H7 (cell line): Measurements from ENCODE around the gene UBP1. TPM values are rescaled to one million over a fixed set of nuclear protein-coding genes. Genes with fewer than 3 reads are reported as not detected.
"Not testable (repeated sequence)": the region's sequence is repeated elsewhere in the genome, so short reads cannot be mapped to it uniquely, and the experiment has no call there.

Source experiments
- DNase-seq: peaks from one replicate; pipeline ENCODE4 v3.0.0; 2012
- H3K27me3 ChIP-seq: 2 replicates; pipeline ENCODE4 v1.6.0; 2011; ENCODE audit warnings: mild to moderate bottlenecking, low read length; ENCODE audit not compliant: control insufficient read depth, insufficient read depth
- H3K36me3 ChIP-seq: replicated peaks from 2 replicates; pipeline ENCODE4 v1.5.1; 2011; ENCODE audit warnings: low read length; ENCODE audit not compliant: control insufficient read depth, insufficient read depth
- H3K4me3 ChIP-seq: 2 replicates; pipeline ENCODE4 v1.5.1; 2011; ENCODE audit warnings: low read depth, mild to moderate bottlenecking, control low read depth, low read length, moderate library complexity; ENCODE audit not compliant: insufficient read depth
- total RNA-seq: library from RNA; depleted of rRNA; stranded (reverse); fragments of >200 nt; shearing (Covaris generic); gene quantifications from 2 replicates; pipeline ENCODE4 v1.2.3, GENCODE V29; 2014

UBP1 gene
- total RNA-seq, 1 experiment from 2014 or later, result 31.8 TPM

DNA sequence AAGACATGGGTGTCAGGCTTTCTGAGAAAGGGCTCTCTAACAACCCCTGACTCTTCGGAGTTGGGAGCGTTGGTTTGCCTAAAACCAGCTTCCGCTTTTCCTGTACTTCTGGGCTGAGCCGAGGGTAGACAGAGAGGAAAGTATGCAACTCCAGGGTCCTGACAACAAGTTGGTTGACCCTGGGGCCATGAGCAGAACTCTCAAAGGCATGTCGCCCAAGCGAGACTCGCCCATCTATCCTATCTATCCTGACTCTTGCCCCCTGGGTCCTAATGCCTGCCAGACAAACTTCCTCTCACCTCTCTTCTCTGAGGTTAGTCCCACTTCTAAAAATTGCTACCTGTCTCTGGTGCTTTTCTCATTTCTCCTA, 7.0 kb upstream of the UBP1 start:
- H3K4me3 ChIP-seq, result peak overlapping the region; percentile 64
- not testable (repeated sequence) for H3K36me3 ChIP-seq, DNase-seq, H3K27me3 ChIP-seq

DNA sequence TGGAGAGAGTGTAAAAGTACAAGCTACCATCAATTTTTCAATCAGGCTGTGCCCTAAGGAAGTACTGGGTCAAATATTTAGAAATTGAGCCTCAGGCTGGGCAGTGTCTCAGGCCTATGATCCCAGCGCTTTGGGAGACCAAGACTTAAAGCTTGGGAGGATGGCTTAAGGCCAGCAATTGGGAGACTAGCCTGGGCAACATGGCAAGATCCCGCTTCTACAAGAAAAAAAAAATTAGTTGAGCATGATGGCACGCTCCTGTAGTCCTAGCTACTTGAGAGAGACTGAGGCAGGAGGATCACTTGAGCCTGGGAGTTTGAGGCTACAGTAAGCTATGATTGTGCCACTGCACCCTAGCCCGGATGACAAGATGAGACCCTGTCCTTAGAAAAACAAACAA, 2.0 kb upstream of the UBP1 start:
- Histone ChIP-seq H3K27me3 (no peaks in the 10 kb centered on the region), H3K4me3 (no peak overlapping the region), H3K36me3 (no peaks in the 10 kb centered on the region)
- DNase-seq, result no peak

DNA sequence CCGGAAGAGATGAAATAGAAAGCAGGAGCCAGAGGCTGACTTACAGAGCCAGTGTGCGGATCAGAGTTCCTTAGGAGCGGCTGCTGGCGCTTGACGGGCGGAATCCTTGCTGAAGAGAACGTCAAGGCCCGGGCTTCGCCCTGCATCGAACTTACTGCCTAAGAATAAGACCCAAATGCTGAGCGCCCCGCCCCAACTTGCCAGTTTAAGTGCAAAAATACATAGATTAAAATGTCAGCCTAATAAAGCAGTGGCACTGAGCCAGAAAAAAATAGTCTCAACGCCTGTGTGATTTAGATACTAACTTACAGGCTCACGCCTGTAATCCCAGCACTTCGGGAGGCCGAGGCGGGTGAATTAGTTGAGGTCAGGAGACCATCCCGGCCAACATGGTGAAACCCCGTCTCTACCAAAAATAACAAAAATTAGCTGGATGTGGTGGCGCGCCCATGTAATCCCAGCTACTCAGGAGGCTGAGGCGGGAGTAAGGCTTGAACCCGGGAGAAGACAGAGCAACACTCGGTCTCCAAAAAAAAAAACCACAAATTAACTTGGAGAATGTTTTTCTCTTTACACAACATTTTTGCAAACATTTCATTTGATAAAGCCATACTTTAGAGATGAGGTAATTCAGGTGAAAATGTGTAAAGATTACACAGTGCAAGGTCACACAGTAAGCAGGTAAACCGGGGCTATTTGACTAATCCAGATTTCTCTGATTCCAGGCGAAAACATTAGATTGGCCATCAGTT, 1.2 kb upstream of the UBP1 start:
- DNase-seq, result no peak
- Histone ChIP-seq H3K36me3 (no peaks in the 10 kb centered on the region), H3K27me3 (no peaks in the 10 kb centered on the region), H3K4me3 (peak overlapping the region; percentile 96)

DNA sequence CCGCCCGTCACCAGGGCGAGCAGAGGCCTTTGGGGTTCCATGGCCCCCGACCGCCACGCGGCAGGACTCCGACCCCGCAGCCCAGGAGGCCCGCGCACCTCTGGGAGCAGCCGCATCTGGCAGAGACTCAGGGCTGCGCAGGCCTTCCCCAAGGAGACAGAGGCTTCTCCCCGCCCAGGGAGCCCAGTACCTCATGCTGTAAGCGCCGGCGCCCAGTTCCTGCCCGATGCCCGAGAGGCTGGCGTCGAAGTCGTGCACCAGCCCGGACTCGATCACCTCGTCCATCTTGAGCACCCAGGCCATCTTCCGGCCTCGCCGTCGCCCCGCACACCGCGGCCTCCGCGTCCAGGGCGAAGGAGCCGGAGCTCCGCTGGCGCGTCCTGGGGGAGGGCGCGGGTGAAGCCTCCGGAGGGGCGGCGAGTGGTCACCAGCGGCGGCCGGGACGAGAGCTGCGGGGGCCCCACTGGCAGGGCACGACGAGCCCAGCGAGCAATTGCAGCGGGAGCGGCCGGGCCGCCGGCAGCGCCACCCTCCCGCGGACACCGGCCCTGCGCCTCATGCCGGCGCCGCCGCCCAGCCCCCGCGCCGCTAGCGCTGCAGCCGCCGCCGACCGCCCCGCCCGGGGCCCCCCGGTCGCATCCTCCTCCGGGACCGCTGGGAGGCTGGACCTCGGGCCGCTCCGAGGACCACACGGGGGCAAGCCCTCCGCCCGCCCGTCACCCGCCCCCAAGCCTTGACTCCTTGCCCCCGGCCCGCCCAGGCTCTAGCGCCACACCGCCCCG, 468 bp downstream of the UBP1 start:
- peak; percentile 86 for DNase-seq
- no peaks in the 10 kb centered on the region for H3K27me3 ChIP-seq
- no peaks in the 10 kb centered on the region for H3K36me3 ChIP-seq
- peak overlapping the region; percentile 96 for H3K4me3 ChIP-seq

DNA sequence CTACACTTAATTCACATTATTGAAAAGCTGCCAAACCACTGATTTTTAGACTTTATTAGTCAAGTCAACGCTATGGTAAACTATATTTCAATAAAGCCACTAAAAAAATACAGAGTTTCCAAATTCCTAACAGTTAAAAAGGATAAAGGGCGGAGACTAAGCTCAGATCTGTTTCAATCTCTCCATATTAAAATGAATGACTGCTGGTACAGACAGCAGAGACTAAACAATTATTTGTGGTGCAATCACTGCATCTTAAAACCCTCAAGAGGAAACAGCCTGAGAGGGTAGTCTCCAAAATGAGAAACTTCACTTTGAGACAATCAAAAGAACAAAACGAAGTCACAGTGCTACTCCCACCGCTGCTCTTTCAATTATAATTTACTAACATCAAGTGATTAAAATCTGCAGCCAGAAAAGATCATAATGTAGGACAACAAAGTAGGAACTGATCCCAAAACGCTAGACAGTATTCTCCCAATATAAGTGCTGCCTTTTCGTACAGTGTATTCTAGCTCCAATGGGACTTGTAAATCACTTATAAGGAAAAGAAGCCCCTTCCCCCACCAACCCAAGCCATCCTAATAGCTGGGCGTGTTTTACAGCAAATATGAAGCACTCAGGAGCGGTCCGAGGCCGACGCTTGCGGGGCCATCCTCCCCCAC, 1.2 kb downstream of the UBP1 start:
- no peak for DNase-seq
- H3K4me3 ChIP-seq, result peak overlapping the region; percentile 96

DNA sequence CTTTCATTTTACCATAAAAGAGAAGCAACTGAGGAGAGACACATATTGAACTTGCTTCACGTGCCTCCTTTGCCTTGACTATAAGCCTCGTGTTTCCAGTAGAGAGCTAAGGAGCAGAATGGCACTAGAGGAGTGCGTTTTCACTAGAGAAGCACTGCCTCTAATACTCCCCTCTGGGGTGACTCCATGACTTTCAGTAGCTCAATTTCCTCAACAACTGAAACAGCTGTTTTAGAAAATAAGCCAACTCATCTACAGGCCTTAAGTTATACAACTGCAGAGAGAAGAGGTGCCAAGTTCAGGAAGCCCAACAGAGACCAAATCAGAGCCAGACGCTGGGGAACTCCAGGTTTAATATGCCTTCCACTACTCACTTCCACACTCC, 1.9 kb downstream of the UBP1 start:
- no peaks in the 10 kb centered on the region for H3K36me3 ChIP-seq
- peak overlapping the region; percentile 96 for H3K4me3 ChIP-seq
- no peaks in the 10 kb centered on the region for H3K27me3 ChIP-seq
- peak; percentile 16 for DNase-seq

More for the DNA sequence above, 1.2 kb downstream of the UBP1 start:
- H3K36me3 ChIP-seq, result no peaks in the 10 kb centered on the region
- H3K27me3 ChIP-seq, result no peaks in the 10 kb centered on the region

DNA sequence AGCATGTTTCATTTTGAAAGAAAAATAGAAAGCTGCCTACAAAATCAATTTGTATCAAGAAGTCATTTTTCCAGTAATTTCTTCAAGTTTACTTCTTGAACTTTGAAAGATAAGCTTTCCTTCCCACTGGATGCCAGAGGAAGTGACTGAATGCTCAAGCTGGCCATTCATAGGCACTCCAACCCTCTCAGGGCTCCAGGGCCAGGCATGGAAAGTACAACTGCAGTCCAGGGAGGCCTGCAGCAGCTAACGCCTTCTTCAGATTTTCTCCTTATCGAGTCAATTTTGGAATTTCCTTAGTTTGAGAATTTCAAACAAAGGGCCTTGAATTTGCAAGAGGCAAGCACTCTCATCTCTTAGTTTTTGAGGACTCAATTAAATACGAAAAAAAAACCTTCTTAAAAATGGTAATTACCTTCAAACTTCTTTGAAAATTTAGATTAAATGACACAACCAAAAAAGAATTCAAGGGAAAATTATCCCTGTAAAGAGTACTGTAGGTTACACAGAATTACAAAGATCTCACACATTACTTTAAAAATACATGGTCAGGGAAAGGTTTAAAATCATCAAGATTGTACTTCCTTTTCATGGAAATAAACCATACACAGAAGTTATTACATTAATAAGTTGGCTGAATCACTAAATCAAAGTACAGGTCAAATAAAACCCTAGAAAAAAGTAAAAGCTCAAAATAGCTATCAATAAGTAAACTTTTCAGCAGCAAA, 2.5 kb downstream of the UBP1 start:
- peak overlapping the region; percentile 96; the same call in 1 of the 2 replicates for H3K4me3 ChIP-seq
- peak; percentile 35 for DNase-seq

DNA sequence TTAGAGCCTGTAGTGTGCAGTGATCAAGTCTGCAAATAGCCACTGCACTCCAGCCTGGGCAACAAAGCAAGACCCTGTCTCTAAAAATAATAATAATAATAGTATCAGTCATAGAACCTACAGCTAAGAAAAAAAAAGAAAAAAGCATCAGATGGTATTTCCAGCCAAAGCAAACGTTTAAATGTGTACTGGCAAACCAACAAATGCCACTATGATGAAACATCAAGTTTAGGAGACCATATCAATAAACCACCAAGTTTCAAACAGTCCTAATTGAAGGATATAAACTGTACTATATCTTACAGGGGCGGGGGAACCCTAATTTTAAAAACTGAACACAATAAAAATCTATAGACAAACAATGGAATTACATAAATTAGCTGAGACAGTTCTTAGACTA, 6.4 kb downstream of the UBP1 start:
- Histone ChIP-seq H3K27me3 (no peaks in the 10 kb centered on the region), H3K36me3 (no peaks in the 10 kb centered on the region), H3K4me3 (no peak overlapping the region)
- no peak for DNase-seq

More for the DNA sequence above, 2.5 kb downstream of the UBP1 start:
- Histone ChIP-seq H3K36me3 (no peaks in the 10 kb centered on the region), H3K27me3 (no peaks in the 10 kb centered on the region)

DNA sequence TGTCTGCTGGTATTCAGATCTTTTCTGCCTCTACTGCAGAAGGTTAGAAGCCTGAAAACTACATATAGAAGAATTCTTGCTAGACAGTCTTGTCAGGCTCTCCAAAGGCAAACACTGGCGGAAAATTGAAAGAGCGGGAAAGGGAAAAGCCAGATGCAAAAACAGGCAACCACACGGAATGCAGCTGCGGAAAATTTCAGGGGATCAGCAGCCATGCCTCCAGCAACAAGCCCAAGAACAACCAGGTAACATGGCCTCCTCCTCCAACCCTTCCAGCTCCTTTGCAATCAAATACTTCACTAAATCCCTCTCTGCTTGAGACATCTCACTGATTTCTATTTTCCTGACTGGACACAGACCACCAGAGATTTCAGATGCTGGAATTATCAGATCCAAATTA, 9.6 kb downstream of the UBP1 start:
- no peak for DNase-seq
- H3K4me3 ChIP-seq, result no peak overlapping the region
- H3K27me3 ChIP-seq, result no peaks in the 10 kb centered on the region
- H3K36me3 ChIP-seq, result no peaks in the 10 kb centered on the region

DNA sequence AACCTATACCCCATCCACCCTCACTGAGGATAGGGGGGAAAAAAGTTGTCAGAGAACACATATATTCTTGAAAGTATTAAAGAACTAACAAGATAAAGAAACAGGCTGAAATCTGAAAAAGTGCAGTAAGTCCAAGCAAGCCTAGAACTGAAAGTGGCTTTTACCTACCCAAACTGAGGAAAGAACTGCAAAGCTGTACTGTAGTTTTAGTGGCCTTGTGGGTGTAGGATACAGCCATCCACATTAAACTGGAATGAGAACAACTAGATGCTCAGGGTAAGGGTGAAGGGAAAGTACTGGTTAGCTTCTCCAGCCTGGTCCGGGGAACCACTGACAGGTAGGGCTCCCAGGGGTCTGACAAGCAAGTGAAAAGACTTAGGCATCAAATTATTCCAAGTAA, 10.1 kb downstream of the UBP1 start:
- no peak overlapping the region for H3K4me3 ChIP-seq
- H3K36me3 ChIP-seq, result peaks cover under 1% of the 10 kb centered on the region; the same call in 1 of the 2 replicates
- no peak for DNase-seq
- H3K27me3 ChIP-seq, result no peaks in the 10 kb centered on the region

DNA sequence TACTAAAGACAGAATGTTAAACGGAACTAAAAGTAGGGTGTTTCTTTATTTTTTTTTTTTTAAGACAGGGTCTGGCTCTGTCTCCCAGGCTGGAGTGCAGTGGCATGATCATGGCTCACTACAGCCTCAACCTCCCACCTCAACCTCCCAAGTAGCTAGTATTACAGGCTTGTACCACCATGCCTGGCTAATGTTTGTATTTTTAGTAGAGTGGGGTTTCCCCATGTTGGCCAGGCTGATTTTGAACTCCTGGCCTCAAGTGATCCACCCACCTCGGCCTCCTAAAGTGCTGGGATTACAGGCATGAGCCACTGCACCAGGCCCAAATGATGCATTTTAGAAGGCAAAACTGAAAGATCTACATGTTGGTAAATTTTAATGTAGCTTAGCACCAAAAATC, 10.9 kb downstream of the UBP1 start:
- H3K36me3 ChIP-seq, H3K4me3 ChIP-seq, H3K27me3 ChIP-seq, DNase-seq: not testable (repeated sequence)

DNA sequence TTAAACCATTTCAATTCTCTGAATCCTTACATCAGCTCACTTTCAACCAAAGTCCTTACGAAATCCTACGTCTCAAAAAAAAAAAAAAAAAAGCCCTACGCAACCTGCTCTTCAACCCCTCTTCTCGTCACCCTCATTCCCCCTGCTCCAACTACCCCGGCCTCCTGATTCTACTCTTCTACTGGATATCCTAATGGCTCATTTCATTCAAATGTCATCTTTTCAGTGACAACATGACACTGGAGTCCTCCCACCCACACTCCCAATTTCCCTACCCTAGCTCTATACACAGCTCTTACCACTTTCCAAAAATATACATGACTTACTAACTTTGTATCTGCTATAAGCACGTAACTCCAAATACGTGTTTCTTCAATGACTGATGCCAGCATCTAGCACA, 11.5 kb downstream of the UBP1 start:
- DNase-seq, result no peak
- no peak overlapping the region for H3K4me3 ChIP-seq
- peaks cover 2% of the 10 kb centered on the region; the same call in 1 of the 2 replicates for H3K36me3 ChIP-seq
- no peaks in the 10 kb centered on the region for H3K27me3 ChIP-seq

DNA sequence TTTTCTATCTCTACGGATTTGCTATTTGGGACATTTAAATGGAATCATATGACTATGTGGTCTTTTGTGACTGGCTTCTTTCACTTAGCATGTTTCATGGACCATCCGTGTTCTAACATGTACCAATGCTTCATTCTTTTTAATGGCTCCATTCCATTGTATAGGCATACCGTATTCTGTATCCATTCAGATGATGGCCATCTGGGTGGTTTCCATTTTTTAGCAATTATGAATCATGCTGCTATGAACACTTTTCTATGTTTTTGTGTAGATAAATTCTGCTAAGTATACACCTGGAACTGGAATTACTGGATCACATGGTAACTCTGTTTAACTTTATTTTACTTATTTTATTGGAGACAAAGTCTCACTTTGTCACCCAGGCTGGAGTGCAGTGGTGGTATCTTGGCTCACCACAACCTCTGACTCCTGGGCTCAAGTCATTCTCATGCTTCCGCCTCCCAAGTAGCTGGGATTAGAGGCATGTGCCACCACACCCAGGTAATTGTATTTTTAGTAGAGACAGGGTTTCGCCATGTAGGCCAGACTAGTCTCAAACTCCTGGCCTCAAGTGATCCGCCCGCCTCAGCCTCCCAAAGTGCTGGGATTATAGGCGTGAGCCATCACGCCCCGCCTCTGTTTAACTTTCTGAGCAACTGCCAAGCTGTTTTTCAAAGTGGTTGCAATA, 13.4 kb downstream of the UBP1 start:
- Histone ChIP-seq H3K27me3 (no peaks in the 10 kb centered on the region), H3K4me3 (no peak overlapping the region), H3K36me3 (peaks cover 2% of the 10 kb centered on the region; the same call in 1 of the 2 replicates)
- DNase-seq, result no peak

DNA sequence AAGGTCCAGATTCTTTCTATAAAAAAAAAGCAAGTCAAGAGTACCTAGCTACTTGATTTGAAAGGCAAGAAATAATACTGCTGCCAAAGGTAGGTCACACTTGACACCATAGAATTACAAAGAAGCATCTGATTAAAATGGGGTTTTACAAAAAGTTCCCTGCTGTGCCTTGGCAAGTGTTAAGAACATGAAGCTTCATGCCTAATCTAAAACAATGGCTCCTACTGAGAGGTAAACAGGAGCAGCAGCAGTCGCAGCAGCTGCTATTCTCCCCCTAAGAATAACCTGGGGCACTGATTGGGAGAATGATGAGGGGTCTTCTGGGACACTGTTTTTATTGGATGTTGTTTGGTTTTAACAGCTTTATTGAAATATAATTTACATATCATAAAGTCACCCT, 14.1 kb downstream of the UBP1 start:
- peak; percentile 44 for DNase-seq
- no peaks in the 10 kb centered on the region for H3K27me3 ChIP-seq
- no peak overlapping the region for H3K4me3 ChIP-seq

More for the DNA sequence above, 14.1 kb downstream of the UBP1 start:
- H3K36me3 ChIP-seq, result peaks cover 2% of the 10 kb centered on the region; the same call in 1 of the 2 replicates
